Mammary epithelial cell (primary cell): ENCODE data around the gene NR2F2.

Experiments used
- CTCF ChIP-seq, 2 donors: IDR thresholded peaks in 1 of 2; conservative IDR thresholded peaks in 1 of 2; 2 replicates each; pipeline ENCODE4 v1.5.1; 2011 to 2012; ENCODE audit warnings: inconsistent platforms in 2 of 2, low read length in 2 of 2, mild to moderate bottlenecking in 2 of 2, control low read depth in 1 of 2, low read depth in 1 of 2; ENCODE audit not compliant: insufficient read depth in 1 of 2; ENCODE audit errors: extremely low read depth in 1 of 2
- EZH2 ChIP-seq: IDR thresholded peaks from 2 replicates; pipeline ENCODE4 v1.6.1; 2012; ENCODE audit warnings: low read length, inconsistent platforms, borderline replicate concordance

DNA sequence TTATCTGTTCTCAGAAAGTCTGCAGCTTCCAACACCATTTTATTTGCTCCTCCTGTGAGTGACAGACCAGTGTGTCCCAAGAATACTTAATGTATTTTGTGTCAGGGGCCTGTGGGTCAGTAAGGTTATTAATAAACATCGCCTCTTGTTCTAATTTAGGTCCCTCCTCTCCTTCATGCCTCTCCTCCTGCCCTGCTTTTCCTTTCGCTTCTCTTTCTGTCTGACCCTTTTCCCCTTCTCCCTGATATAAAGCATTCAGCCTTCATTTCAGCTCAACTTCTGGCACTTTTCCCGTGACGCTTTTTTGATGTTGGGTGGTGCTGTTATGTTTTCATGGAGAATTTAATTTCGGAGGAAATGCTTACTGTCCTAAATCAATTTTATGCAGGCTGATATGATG lies 29.7 kb upstream of the NR2F2 start:
- TF ChIP-seq CTCF (conservative IDR thresholded peaks at IDR 0.05 in 1 of 2, IDR thresholded peaks at IDR 0.05 in 1 of 2; ENCODE audit: extremely low read depth in 1 of 2, insufficient read depth in 1 of 2, low read depth in 1 of 2, low read length in 2 of 2), result no peak
- TF ChIP-seq EZH2, result no peak
